GM18498 (cell line): Measurements from ENCODE around the gene LCN9.
"Not testable (repeated sequence)": the region's sequence is repeated elsewhere in the genome, so short reads cannot be mapped to it uniquely, and the experiment has no call there.

Experiments used
- ATAC-seq: cut with Tn5 transposase; IDR thresholded peaks from one replicate; pipeline ENCODE4 v1.9.1; 2021; ENCODE audit warnings: mild to moderate bottlenecking, moderate library complexity; ENCODE audit not compliant: unreplicated experiment

The LCN9 gene, protein sequence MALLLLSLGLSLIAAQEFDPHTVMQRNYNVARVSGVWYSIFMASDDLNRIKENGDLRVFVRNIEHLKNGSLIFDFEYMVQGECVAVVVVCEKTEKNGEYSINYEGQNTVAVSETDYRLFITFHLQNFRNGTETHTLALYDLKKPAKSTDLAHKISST

DNA sequence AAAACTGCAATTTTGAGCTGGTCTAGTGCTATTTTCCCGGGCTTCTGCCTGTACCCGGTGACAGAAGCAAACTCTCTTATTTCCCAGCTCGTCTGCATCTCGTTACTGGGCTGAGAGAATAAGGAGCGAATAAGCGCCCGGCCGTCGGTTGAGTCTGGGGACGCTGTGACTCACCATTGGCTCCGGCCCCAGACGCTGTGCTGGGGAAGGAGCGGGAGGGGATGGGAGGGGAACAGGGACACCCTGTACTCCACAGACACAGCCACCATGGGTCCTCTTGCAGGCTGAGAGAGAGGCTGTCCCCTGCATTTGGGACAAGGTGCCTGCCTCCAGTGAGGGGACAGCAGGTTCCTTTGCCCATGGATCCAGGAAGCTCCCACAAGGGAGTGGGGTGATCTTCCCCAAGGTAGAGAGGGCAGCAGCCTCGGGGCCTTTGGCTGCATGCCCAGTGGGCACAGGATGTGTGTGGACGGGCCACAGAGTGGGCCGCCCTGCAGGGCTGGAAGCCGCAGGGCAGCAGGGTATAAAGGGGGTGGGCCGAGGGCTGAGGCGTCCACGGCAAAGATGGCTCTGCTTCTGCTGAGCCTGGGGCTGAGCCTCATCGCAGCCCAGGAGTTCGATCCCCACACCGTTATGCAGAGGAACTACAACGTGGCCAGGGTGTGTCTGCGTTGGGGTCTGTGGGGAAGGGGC lies at the start of gene LCN9:
Gene LCN9 (plus strand): TSS at position 552 of the 693 bp plus-strand sequence. CDS start 13 bp downstream, at position 565.
- ATAC-seq, result no peak

DNA sequence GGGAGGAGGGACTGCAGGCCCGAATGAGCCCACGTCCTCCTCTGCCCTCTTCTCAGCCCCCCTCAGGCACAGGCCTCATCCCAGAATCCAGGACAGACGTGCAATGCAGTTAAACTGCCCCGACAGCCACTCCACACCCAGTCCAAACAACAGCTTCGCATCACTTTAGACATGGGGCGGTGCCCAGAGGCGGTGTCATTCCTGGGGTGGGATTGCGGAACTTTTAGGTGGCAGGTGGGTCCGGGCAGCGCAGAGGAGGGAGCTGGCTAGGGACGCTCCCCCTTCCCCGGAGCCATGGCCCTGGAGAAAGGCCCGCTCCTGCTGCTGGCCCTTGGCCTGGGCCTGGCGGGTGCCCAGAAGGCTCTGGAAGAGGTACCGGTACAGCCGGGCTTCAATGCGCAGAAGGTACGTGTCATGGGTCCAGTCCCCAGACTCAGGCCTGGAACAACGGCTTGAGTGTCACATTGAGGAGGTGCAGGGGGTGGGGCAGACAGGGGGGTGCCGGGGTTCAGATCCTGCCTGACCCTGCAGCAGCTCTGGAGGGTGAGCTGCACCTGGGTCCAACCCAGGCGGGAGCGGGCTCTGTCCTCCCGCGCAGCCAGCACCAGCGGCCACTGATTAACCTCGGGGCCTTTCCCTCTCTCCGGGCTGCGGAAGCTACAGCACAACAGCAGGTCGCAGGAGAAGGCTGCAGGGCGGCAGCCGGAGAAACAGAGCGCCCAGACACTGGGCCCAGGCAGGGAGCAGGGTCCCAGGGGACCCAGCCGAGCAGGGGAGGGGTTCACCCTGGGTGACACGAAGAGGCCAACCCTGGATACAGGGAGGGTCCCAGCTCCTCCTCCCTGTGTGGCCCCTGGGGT lies 48.9 kb upstream of the LCN9 start:
- no peak for ATAC-seq

DNA sequence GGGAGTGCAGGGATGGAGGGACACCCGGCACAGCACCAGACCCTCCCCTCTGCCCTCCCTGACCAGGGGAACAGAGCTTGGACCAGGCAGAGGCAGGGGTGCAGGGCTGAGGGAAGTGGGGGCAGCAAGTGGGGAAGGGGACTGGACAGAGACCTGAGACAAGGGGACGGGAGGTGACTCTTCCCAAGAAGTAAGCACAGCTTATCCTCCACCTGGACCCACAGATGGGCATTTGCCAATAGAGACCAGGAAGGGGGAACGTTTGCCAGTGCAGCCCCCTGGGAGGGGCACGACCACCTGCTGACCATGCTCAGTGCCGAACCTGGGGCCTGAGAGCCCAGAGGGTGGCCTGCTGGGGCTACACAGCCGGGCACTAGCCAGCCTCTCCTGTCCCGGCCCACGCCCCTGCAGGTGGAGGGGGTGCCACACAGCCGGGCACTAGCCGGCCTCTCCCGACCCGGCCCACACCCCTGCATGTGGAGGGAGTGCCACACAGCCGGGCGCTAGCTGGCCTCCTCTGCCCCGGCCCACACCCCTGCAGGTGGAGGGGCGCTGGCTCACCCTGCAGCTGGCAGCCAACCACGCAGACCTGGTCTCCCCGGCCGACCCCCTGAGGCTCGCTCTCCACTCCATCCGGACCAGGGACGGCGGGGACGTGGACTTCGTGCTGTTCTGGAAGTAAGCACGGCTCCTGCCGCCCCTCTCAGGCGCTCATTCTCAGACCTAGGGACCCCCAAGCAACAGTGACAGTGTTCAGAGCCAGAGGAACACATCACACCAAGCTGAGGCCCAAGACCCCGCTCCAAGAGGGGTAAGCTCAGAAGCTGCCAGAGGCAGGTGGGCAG lies 48.1 kb upstream of the LCN9 start:
- ATAC-seq, result no peak

DNA sequence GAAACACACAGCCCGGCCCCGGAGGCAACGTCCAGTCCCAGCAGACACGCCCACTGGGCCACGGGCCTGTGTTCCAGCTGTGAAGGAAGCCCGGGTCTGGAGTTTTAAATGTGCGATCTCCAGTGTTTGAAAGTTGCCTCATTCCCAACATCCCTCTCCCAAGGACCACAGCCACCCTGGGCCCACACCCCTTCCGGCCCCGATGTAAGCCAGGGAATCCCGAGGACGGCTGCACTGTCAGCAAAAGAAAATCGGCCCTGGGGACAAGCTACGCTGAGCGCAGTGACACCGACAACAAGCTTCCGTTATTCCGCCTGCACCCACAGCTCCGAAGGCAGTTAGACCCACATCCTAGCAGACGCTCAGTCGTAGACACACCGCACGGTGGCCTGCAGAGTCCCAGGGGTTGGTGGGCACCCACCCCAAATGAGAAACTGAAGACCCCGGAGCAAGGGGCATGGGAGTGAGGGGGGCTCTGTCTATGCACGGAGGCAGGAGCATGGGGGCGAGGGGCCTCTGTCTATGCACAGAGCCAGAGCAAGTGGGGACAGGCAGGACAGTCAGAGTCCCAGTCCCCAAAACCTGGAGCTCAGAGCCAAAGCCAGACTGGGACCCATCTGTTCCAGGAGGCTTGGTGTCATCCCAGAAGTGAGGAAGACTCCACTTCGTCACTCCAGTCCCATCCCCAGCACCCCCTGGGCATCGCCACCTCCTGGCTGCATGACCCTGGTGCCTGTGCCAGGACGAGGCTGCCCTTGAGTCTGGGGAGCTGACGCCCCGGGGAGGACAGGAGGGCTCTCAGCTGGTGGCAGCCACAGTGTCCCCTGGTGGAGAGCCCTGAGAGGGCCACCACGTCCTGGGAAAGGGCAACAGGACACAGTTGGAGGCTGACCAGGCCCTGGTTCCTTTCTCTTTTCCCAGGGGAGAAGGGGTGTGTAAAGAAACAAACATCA lies 47.2 kb upstream of the LCN9 start:
- ATAC-seq, result no peak

DNA sequence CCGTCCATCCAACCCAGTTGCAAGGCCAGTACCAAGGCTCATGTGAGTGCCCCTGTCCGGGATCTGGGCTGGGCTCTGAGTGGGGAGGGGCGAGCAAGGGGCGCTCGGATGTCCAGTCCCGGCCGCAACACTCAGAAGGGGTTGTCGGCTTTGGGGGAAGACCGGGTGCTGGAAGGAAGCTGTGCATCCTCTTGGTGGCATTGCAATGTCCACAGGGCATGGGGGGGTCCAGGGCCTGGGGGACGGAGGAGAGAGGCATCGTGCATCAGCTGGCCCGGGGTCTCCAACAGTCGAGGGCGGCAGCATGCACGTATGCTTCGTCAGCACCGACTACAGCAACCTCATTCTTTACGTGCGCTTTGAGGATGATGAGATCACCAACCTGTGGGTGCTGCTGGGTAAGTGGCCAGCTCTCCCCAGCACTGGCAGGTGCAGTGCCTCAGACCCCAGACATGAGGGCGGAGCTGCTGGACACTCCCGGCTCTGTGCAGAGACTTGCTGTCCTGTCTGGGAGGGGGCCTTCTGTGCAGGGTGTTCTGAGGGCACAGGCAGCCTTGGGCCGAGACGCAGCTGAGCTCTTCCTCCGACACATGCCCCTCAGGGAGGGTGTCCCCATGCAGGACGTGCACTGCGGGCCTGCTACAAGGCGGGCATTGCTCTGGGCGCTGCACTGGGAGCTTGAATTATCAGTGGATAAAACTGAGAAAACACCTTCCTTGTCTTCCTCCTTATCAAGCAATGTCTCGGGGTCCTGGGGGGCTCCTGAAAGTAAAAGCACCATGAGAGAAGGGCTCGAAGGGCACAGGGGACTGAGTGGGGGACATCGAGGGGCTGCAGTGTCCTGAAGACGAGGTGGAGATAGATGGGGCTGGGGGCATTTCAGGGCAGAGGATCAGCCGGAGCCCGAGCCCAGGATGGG lies 46.2 kb upstream of the LCN9 start:
- no peak for ATAC-seq

DNA sequence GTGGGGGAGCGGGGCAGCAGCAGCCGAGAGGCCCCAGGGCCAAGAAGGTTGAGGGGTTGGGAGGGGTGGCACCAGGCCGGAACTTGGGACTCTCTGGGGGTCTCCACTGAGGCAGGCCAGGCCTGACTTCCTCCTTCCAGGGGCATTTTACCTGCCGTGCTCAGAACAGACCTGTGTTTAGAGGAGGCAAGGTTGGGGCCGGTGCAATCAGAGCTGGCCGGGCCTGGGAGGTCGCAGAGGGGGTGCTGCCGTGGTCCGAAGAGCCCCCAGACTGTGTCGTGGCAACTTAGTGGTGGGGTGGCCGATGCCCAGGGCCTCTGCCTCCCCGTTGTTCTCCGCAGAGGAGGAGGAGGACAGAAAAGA lies 45.6 kb upstream of the LCN9 start:
- no peak for ATAC-seq

DNA sequence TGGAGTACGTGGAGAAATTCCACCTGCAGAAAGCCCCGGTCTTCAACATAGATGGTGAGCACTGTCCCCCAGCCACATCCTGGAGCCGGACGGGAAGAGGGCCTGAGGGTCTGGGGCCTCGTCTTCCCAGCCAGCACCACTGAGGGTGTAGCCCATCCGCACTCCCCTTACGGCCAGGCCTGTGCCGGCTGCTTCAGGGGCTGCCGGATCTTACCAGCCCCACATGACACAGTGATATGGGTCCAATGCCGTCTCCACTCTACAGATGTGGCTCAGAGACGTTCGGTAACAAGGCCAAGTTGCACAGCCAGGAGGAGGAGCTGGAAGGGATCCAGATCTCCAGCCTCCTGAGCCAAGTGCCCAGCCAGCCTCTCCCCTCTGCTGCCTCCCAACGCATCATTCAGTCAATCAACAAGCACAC lies 45.1 kb upstream of the LCN9 start:
- no peak for ATAC-seq

DNA sequence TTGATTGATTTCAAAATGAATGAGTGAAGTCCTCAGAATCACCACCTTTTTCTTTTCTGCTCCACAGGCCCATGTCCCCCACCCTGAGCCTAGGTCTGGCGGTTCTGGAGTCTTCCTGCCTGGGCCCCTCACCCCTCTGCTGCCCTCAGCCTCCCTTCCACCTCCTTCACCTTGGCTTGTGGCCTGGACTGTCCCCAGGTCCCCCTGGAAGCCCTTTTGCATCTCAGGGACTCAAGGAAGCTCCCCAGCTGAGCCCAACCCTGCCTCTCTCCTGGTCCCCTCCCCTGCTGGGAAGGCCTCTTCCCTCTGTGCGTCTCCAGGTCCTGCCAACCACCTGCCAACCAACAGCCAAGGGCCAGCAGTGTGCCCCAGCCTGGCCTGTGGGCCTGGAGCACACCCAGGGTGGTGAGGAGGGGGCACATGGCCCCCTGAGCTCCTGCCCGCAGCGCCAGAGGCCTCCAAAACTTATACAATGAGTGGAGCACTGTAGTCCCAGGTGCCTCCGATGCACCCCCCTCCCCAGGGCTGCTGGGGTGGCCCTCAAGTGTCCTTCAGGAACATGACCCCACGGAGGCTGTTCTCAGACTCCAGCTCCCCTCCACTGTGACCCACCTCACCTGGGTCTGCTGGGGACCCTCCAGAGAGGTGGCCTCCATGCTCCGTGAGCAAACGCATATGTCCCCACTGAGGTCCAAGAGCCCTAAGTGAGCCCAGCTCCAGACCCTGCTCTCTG lies 44.1 kb upstream of the LCN9 start:
- ATAC-seq, result no peak

DNA sequence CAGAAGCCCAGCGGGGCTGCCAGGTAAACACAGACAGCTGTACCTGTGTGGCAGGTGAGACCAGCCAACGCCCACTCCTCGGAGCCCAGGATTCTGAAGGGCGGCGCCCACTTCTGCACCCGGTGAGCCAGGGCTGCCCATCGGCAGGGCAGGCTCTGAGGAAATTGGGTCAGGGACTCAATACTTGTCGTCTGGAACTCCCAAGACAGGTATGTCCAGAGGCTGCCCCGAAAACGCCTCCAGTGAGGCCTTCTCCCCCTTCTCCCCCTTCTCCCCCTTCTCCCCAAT lies 43.6 kb upstream of the LCN9 start:
- no peak for ATAC-seq

DNA sequence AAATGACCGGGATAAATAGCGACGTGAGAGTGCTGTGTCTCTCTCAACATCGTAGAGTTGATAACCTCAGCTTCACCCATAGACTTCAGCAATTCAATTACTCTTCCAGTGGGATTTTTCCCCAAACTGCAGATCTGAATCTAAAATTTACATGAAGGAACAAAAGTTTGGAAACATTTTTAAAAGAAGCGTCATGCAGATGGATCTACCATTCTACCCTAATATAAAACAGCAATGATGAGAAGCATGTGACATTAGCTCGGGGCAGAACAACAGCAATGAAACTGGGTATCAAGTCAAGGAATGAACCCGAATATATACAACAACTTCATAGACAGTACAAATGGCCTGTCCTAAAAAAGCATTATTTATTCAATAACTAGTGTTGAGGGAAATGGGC lies 42.6 kb upstream of the LCN9 start:
- ATAC-seq, result no peak

DNA sequence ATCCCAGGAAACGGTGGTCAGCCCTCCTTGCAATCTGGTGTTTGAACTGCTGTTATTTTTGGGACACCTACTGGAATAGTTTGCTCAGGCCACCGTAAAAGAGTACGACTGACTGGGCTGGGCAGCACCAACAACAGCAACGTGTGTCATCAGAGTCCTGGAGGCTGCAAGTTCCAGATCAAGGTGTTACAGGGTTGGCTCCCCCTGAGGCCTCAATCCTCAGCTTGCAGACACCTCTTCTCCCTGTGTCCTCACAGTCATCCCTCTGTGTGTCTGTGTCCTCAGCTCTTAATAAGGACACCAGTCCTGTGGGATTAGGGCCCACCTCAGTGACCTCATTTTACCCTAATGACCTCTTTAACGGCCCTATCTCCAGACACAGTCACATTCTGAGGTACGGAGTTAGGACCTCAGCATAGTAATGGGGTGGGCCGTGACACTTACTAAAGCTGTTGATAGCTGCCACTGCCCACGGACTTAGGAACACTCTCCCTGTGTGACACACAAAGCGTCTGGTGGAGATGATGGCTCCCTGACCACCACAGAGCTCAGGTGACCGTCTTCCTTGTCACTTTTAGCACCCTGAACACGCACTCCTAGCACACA lies 40.6 kb upstream of the LCN9 start:
- no peak for ATAC-seq

DNA sequence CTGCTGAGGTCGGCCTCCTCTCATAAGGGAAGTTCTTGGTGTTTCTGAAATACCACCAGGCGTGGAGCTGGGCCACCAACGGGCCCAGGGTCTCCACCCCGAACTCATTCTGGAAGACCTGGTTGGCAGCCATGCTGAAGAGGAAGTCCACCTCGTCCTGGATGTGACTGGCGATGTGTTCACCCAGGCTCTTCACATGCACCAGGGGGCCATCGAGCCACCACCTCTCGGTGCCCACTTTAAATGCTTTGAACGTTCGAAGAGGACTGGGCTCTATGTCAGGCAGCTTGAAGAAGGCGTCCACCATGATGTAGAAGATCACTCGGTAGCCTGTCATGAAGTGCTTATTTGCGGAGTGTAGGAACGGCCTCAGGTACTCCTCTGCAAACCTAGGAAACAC lies 38.8 kb upstream of the LCN9 start:
- ATAC-seq, result no peak

DNA sequence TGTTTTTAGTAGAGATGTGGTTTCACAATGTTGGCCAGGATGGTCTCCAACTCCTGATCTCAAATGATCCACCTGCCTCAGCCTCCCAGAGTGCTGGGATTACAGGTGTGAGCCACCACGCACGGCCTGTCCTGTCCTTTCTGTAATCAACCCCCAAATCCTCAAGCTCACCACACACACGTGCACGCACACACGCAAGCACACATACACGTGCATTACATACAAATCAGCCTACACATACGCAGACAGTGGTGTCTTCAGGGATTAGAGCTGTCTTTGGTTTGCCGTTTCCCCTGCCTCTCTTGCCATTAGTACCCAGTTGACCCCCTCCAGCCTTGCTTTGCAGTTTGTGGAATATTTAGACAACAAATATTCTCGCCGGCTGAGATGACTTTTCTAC lies 30.3 kb upstream of the LCN9 start:
- no peak for ATAC-seq

DNA sequence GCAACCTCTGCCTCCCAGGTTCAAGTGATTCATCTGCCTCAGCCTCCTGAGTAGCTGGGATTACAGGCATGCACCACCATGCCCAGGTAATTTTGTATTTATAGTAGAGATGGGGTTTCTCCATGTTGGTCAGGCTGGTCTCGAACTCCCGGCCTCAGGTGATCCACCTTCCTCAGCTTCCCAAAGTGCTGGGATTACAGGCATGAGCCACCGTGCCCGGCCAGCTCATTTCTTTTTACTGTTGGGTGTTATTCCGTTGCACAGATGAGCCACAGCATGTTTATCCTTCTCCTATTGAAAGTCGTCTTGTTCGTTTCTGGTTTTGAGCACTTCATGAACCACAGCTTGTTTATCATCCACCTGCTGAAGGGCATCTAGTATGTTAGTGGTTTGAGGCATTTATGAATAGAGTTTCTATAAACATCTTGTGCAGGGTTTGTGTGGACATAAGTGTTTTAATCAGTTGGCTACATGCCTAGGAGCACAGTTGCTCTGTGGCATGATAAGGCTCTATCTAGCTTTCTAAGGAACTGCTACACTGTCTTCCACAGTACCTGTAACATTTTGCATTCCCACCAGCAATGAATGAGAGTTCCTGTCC lies 26.1 kb upstream of the LCN9 start:
- ATAC-seq, result not testable (repeated sequence)

DNA sequence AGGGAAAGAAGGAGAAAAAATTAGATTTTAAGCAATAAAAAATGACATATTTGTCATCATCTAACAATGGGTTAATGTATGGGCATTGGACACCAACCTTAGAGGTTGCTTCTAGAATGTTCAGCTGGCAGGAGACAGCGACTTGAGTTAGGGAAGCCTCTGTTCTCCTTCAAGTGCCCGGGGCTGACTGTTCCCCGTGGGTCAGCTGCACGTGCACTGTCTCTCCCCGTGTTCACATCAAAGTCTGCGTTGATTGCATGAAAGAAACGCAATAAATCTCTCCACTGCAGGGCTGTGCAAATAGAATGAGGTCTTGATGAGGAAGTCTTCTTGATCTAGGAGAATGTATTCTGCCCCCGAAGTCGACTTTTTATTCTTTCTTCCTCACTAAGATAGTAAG lies 23.9 kb upstream of the LCN9 start, which contains the start of gene GLT6D1:
Gene GLT6D1 (minus strand): TSS at position 345 of the 400 bp plus-strand sequence. CDS start 353 bp downstream, outside the sequence.
- no peak for ATAC-seq

DNA sequence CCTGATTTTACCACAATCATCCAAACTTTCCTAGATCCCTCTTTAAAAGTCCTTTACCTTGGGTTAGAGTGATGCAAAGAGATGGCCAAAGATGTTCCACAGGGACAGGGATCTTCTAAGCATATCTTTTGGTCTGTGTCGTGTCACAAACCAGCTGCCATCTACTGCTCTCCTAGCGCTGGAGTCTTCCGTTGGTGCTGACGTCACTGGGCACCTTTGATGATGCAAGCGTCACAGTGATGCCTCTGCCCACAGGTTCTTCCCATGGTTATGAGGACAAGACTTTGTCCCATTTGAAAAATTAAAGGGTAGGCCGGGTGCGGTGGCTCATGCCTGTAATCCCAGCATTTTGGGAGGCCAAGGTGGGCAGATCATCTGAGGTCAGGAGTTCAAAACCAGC lies 22.1 kb upstream of the LCN9 start:
- no peak for ATAC-seq

DNA sequence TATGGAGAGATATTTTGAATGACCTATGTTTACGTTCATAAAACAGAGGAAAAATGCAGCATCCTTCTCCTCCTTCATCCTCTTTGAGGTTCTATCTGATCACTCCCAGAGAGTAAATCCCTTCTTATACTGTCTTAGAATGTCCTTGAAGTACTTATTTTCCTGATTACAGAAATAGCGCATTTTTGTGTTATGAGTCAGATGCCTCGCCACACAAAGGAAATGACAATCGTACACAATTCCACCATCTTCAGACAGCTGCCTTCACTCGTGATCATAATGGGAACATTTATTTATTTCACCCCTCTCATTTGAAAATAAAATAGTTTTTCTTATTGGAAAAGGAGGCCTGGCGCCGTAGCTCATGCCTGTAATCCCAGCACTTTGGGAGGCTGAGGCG lies 21.4 kb upstream of the LCN9 start:
- ATAC-seq, result no peak
